Loucy (cell line): Measurements from ENCODE around the gene SLC6A11.

Source experiments
- H2AFZ ChIP-seq: fragments of 200-600 bp; sonication (generic); 2 replicates; pipeline ENCODE4 v1.6.0; 2016; ENCODE audit warnings: antibody characterized with exemption, mild to moderate bottlenecking, low read length, moderate library complexity
- H3F3A ChIP-seq: fragments of 200-600 bp; 2 replicates; pipeline ENCODE4 v1.6.0; 2016; ENCODE audit warnings: antibody characterized with exemption, low read depth, mild to moderate bottlenecking
- H3K27me3 ChIP-seq: fragments of 200-600 bp; sonication (generic); 2 replicates; pipeline ENCODE4 v1.6.1; 2014; ENCODE audit warnings: low read length, mild to moderate bottlenecking; ENCODE audit not compliant: insufficient read depth, poor library complexity, severe bottlenecking
- H3K36me3 ChIP-seq: fragments of 200-600 bp; sonication (generic); 2 replicates; pipeline ENCODE4 v1.6.1; 2016; ENCODE audit warnings: low read length; ENCODE audit not compliant: insufficient read depth
- H3K4me1 ChIP-seq: fragments of 200-600 bp; sonication (generic); 2 replicates; pipeline ENCODE4 v1.5.1; 2014; ENCODE audit warnings: low read length, mild to moderate bottlenecking; ENCODE audit not compliant: insufficient read depth, poor library complexity, severe bottlenecking
- H3K4me2 ChIP-seq: fragments of 200-600 bp; sonication (generic); 2 replicates; pipeline ENCODE4 v1.6.0; 2014; ENCODE audit warnings: antibody characterized with exemption, low read length, low read depth, mild to moderate bottlenecking; ENCODE audit not compliant: poor library complexity, severe bottlenecking
- H3K4me3 ChIP-seq: fragments of 200-600 bp; sonication (generic); 2 replicates; pipeline ENCODE4 v1.5.1; 2014; ENCODE audit warnings: low read length, mild to moderate bottlenecking, mixed read lengths; ENCODE audit not compliant: poor library complexity, severe bottlenecking
- H3K79me2 ChIP-seq: fragments of 200-600 bp; sonication (generic); 2 replicates; pipeline ENCODE4 v1.6.1; 2014; ENCODE audit warnings: low read length; ENCODE audit not compliant: insufficient read depth
- H3K9ac ChIP-seq: fragments of 200-600 bp; sonication (generic); 2 replicates; pipeline ENCODE4 v1.6.0; 2014; ENCODE audit warnings: mild to moderate bottlenecking, low read depth, low read length, moderate library complexity; ENCODE audit not compliant: poor library complexity, severe bottlenecking
- H3K9me2 ChIP-seq: fragments of 200-600 bp; sonication (generic); replicated peaks from 2 replicates; pipeline ENCODE4 v1.6.1; 2016; ENCODE audit warnings: low read depth, low read length, mixed read lengths
- H3K9me3 ChIP-seq: fragments of 200-600 bp; sonication (generic); 2 replicates; pipeline ENCODE4 v1.6.1; 2014; ENCODE audit warnings: mild to moderate bottlenecking, antibody characterized with exemption, low read length, low read depth; ENCODE audit not compliant: insufficient read depth
- H4K20me1 ChIP-seq: fragments of 200-600 bp; sonication (generic); 2 replicates; pipeline ENCODE4 v1.6.0; 2014; ENCODE audit warnings: antibody characterized with exemption, low read length, mild to moderate bottlenecking; ENCODE audit not compliant: insufficient read depth, poor library complexity, severe bottlenecking
- CTCF ChIP-seq: fragments of 200-600 bp; sonication (generic); conservative IDR thresholded peaks from 2 replicates; pipeline ENCODE4 v1.5.1; 2014; ENCODE audit warnings: mild to moderate bottlenecking, antibody characterized with exemption, low read length
- EZH2phosphoT487 ChIP-seq: fragments of 200-600 bp; IDR thresholded peaks from 2 replicates; pipeline ENCODE4 v1.6.1; 2018; ENCODE audit warnings: antibody characterized with exemption, mild to moderate bottlenecking, moderate library complexity, borderline replicate concordance

SLC6A11 gene

GRCh38 chr3:10781981-10782380 is 34.0 kb upstream of the SLC6A11 start:
- Histone ChIP-seq H3K4me3 (no peak overlapping the region), H3K9me3 (no peaks in the 10 kb centered on the region), H3K36me3 (no peaks in the 10 kb centered on the region), H3K79me2 (no peaks in the 10 kb centered on the region), H3K4me2 (no peak overlapping the region), H3K9ac (no peak overlapping the region), H4K20me1 (no peaks in the 10 kb centered on the region), H2AFZ (no peak overlapping the region), H3K27me3 (no peaks in the 10 kb centered on the region), H3K9me2 (no peaks in the 10 kb centered on the region), H3F3A (no peaks in the 10 kb centered on the region), H3K4me1 (no peaks in the 10 kb centered on the region)
- TF ChIP-seq CTCF = no peak
- TF ChIP-seq EZH2phosphoT487 = no peak

- Histone ChIP-seq H2AFZ (no peak overlapping the region), H3K9ac (no peak overlapping the region)
- TF ChIP-seq CTCF (peak; percentile 91), EZH2phosphoT487 (no peak)
Measured at GRCh38 chr3:10783360-10784351, 32.4 kb upstream of the SLC6A11 start.

GRCh38 chr3:10786640-10787039 is 29.4 kb upstream of the SLC6A11 start:
- no peaks in the 10 kb centered on the region for H3K79me2 ChIP-seq
- H3K4me1 ChIP-seq = no peaks in the 10 kb centered on the region
- no peaks in the 10 kb centered on the region for H3K9me2 ChIP-seq
- no peaks in the 10 kb centered on the region for H3K36me3 ChIP-seq
- no peak for TF ChIP-seq CTCF
- no peaks in the 10 kb centered on the region for H4K20me1 ChIP-seq
- no peak overlapping the region for H3K4me2 ChIP-seq
- H3K9me3 ChIP-seq = no peaks in the 10 kb centered on the region
- no peak overlapping the region for H2AFZ ChIP-seq
- H3K4me3 ChIP-seq = no peak overlapping the region
- H3K27me3 ChIP-seq = no peaks in the 10 kb centered on the region
- no peaks in the 10 kb centered on the region for H3F3A ChIP-seq
- H3K9ac ChIP-seq = no peak overlapping the region

More at GRCh38 chr3:10783360-10784351, 32.4 kb upstream of the SLC6A11 start:
- no peaks in the 10 kb centered on the region for H3K36me3 ChIP-seq
- H3K79me2 ChIP-seq = no peaks in the 10 kb centered on the region
- no peaks in the 10 kb centered on the region for H3K27me3 ChIP-seq
- no peak overlapping the region for H3K4me3 ChIP-seq
- no peaks in the 10 kb centered on the region for H3F3A ChIP-seq
- no peaks in the 10 kb centered on the region for H3K9me2 ChIP-seq
- no peaks in the 10 kb centered on the region for H3K9me3 ChIP-seq
- H3K4me2 ChIP-seq = no peak overlapping the region
- no peaks in the 10 kb centered on the region for H4K20me1 ChIP-seq
- H3K4me1 ChIP-seq = no peaks in the 10 kb centered on the region
